Prostate gland (tissue), 2 donors: ENCODE results near the gene HPS3.
"Not testable (repeated sequence)": the region's sequence is repeated elsewhere in the genome, so short reads cannot be mapped to it uniquely, and the experiment has no call there.

Source experiments
- CTCF ChIP-seq, 4 experiments: fragments of 200-600 bp in 2 of 4; fragments of 450-650 bp in 2 of 4; sonication (generic) in 2 of 4; IDR thresholded peaks; 1 replicate in 3 of 4; 2 replicates in 1 of 4; pipeline ENCODE4 v1.5.1; 2016 to 2019; ENCODE audit warnings: antibody characterized with exemption in 4 of 4, mild to moderate bottlenecking in 2 of 4, moderate library complexity in 2 of 4
- POLR2A ChIP-seq: fragments of 450-650 bp; IDR thresholded peaks from one replicate; pipeline ENCODE4 v1.6.1; 2016; ENCODE audit warnings: antibody characterized with exemption, mild to moderate bottlenecking
- POLR2AphosphoS5 ChIP-seq: sonication (generic); formaldehyde crosslinking; IDR thresholded peaks from one replicate; pipeline ENCODE4 v1.6.1; 2017; ENCODE audit warnings: antibody characterized with exemption

GRCh38 chr3:149196805-149197592, 67.6 kb downstream of the HPS3 start:
- not testable (repeated sequence) for TF ChIP-seq CTCF (IDR thresholded peaks at IDR 0.05); POLR2AphosphoS5; POLR2A
